Left renal cortex interstitium (tissue), 4 donors: ENCODE results near the gene NTN1. TPM values are rescaled to one million over a fixed set of nuclear protein-coding genes. Genes with fewer than 3 reads are reported as not detected.

ENCODE experiments used
- DNase-seq, 4 donors: peaks; one replicate each; pipeline ENCODE4 v3.0.0-alpha.2; 2013; ENCODE audit warnings: low read depth in 4 of 4, low spot score in 2 of 4, missing footprints in 1 of 4
- polyA plus RNA-seq, 4 donors: library from polyadenylated mRNA; unstranded; fragments of 120-200 nt; gene quantifications; one replicate each; pipeline ENCODE4 v1.2.1, GENCODE V29; 2013; ENCODE audit not compliant: insufficient read length in 4 of 4

The NTN1 gene
- polyA plus RNA-seq, 4 donors = 2.1 to 10.4 (median 5.7) TPM

DNA sequence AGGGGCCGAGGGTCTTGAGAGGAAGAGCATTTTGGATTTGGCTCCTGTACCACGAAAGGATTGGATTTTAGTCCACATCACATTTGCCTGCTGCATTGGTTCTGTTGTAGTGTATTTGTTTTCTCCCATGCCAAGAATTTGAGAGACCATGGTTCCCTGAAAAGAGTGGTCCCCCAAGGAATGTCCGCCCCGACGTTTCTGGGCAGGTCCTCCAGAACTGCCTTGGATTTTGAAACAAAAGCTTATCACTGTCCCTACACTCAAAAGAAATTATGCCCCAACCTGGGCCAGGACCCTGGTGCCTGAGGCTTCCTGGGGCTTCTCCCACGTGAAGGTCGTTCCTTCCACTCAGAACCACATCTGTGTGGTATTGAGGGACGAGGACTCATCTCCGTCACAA lies 10.8 kb downstream of the NTN1 start:
- no peak for DNase-seq

DNA sequence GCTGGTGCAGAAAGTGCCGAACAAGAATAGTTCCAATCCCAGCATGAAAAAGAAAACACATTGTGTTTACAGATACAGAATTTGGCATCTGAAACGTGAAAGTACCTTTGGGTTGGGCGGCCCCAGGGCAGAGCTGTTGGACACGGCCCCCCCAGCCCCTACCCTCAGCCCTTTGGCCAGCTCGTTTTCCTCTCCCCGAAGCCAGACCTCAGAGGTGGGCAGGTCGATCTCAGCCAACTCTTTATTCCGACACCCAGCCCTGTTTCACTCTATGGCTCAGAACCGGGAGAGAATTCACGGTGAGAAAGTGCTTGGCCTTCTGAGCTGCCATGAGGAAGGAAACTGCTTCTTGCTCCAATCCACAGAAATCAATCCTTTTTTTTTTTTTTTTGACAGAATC lies 11.3 kb downstream of the NTN1 start:
- no peak for DNase-seq

DNA sequence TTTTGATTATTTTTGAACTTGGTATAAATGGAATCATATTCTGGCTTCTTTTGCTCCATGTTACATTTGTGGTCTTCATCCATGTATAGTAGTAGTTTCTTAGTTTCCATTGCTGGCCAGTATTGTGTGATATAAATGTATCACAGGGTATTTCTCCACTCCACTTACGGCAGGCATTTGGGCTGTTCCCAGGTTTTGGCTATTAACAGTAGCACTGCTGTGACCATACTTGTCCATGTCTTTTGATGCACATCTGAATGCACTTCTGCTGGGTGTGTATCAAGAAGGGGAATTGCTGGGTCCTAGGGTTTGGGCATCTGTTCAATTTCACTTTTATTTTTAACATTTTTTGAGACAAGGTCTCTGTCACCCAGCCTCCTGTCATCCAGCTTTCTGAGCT lies 13.9 kb downstream of the NTN1 start:
- DNase-seq = no peak

DNA sequence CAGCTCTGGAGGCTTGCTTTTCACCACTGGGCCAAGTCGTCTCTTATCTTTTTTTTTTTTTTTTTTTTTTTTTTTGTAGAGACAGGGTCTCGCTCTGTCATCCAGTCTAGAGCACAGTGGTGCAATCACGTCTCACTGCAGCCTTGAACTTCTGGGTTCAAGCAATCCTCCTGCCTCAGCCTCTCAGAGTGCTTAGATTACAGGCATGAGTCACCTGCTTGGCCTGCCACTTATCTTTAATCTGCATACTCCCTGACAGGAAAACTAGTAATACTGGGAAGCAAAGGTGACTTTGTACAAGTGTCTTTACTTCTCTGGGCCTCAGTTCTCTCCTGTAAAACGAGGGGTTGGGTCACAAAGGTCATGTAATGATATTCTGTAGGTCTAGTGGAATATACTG lies 15.0 kb downstream of the NTN1 start:
- DNase-seq = no peak

DNA sequence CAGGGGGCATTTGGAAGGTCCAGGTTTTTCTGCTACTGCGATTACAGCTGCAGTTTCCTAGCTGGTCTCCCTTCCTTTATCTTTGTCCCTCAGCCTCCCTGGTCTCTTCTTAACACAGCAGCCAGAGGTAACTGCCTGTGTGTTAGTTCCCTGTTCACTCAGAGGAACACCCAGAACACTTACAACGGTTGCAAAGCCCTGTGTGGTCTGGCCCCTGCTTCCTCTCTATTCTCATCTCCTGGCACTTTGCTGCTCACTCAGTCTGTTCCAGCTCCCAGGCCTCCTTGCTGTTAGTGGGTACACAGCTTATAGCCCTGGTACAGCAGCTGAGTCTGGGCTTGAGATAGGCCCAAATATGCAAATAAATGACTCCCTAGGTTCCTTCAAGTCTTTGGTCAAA lies 16.4 kb downstream of the NTN1 start:
- no peak for DNase-seq

DNA sequence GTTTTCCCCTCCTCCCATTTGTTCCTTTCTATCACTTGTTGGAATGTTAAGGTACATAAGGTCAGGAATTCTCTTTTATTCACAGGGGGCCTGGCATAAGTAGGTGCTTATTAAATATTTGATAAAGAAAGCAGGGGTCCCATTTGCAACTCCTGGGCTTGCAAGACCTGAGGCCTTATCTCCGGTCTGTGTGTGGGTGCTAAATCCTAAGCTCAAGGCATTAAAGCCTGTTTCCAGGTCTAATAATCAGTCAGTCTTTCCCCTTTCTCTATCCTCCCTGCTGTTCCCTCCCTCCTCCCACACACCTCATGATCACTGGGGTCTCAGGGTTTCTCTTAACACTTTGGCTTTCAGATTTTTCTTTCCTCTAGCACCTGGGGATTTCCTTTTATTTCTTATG lies 17.1 kb downstream of the NTN1 start:
- DNase-seq = no peak

DNA sequence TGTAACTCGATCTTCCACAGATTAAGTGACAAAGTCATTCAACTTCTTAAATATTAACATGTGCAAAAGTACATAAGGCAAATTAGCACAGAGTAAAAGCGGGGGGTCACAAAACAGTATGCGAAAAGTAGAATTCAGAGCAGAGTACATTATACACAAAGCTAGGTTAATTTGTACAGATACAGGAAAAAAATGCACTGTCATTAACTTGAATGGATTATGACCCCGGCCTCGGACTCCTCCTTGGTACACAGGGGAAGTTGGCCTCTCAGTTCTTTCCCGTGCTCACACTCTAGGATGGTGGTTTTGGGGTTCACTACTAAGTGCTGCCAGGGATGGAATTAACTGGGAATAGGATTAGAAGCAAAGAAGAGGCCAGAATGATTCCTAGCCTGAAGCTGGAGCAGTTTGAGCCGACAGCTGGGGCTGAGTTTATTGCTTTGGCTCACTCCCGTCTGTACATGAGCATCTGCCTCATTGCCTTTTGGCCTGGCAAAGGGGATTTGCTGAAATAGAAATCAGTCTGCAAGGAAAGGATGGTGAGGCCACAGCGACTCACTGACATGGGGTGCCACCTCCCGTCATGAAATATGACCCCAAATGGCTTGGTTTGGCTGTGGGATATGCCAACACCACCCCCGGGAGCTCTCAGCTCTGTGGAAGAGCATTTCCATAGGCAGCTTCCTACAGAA lies 23.6 kb downstream of the NTN1 start:
- DNase-seq = no peak

DNA sequence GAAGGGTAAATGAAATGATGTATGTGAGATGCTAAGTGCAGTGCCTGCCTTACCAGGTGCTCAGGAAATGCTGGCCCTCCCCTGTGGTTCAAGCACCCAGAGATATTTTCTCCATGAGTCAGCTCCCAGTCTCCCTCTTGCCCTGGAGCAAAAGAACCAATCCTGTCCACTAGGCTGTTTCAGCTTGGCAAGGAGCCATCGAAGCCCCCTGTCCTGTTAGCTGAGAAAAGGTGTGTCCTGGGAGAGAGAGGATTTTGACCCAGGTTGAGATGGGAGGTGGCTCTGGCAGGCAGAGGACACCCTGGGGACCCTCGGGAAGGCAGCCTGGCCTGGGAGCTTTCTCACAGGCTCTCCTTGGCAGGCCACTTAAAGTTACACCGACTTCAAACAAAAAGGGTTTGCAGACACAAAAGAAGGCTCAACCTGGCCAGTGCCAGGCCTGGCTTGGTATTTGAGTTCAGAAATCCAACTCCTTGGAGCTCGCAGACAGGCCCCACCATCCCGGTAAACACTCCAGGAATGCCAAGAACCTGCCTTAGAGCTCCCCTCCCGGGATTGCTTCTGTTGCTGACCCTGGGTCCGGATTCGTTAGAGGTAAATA lies 29.6 kb downstream of the NTN1 start:
- no peak for DNase-seq

DNA sequence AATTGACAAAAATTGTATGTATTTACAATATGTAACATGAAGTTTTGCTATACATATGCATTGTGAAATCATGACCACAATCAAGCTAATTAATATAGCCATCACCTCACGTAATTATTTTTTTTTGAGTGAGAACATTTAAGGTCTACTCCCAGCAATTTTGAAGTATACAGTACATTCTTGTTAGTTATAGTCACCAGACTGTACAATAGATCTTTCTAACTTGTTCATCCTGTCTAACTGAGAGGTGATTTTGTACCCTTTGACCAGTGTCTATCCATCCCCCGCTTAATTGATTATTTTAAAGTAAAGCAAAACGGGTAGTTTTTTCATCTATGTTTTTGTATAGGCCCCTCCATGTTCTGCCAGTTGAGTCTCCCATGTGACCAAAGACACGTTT lies 30.3 kb downstream of the NTN1 start:
- DNase-seq = no peak

DNA sequence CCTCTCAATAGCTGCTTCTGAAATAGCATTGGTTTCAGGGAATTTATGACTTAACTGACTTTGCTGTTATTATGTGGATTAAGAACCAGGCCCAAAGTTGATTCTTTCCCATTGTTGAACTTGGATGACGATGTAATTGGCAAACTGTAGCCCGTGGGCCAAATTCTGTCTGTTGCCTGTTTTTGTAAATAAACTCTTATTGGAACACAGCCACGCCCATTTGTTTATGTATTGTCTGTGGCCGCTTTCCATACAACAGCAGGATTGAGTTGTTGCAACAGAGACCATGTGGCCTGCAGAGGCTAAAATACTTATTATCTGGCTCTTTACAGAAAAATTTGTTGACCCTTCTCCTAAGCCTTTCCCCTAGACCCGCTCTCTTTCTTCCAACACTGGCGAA lies 31.6 kb downstream of the NTN1 start:
- DNase-seq = no peak

DNA sequence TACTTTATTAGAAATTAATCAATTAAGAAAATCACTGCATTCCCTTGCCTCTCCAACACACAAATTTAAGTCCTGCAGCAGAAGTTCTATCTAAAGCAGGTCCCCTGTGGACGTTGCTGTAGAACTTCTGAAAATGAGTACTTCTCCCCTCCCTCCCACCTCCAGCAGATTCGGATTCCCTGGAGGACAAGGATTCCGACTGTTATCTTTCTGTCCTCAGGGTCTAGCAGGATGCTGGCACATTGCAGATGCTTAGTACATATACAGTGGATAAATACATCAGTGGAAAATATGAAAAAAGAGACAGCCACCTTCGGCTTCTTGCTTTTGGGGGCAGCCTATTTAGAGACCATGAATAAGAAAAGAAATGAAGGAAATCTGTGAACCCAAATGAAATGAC lies 32.1 kb downstream of the NTN1 start:
- no peak for DNase-seq

DNA sequence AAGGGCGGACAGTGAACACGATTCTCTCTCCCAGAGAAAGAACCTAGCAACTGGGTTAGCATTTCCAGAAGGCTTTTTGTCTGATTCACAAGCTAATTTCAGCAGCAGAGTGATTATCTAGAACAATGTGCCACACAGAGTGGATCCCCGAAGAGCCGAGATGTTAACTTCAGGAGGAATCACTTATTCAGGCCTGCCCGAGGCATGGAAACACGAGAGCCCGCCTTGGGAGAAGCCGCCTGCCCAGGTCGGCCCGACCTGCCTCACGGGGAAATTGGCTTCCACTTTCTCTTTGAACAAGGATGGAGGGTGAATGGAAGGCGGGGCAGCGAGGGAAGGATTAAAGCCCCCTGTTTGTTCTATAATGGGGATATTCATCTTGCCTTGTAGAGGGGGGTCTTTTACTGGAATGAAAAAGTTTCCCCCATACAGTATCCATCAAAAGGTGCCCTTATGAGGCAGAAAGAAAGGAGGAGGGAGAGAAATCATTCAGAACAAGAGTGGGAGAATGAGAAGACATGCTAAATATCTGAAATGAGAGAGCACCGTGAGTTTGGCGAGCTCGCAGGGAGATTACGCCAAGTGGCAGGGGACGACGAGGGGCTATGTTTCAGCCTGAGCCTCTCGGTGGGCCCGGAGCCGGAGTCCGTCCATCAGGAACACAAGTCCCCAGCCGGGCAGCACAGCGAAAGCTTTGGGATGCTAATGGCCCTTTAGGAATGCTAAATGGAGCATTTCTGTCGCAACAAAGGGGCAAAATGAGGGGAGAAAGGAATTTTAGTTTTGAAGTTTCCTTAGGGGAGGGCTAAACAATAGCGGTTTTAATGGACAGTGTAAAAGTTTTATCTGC lies 33.0 kb downstream of the NTN1 start:
- no peak for DNase-seq

DNA sequence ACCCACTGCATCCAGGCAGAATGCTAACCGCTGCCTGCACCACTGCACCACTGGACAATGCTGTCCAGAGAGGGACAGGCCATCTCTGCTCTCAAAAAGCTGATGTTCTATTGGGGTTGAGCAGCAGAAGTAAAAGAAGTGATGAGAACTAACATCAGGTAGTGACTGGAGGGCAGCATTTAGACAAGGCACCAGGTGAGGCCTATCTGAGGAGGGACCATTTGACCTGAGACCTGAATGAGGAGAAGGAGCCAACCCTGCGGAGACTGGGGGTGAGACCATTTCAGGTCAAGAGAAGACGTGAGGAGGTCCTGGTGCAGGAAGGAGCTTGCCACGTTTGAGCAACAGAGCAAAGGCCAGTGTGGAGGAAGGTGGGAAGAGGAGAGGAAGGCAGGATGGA lies 34.0 kb downstream of the NTN1 start:
- DNase-seq = no peak

DNA sequence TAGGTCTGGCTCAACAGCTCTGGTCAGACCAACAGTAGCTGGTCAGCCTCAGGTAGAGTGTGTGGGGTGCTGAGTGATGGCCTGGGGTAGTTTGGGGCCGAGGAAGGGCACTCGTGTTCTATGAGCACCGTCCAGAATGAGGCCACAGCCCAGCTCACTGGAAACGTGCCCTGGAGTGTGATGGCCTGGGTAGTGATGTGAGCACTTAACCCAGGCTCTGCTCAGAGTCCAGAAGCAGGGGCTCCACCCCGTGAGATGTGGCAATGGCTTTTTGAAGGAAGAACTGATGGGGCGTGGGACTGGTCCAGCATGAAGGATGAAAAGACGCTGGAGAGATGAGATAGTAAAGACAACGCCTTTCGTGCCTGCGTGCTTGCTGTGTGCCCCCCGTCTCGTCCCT lies 35.3 kb downstream of the NTN1 start:
- no peak for DNase-seq

DNA sequence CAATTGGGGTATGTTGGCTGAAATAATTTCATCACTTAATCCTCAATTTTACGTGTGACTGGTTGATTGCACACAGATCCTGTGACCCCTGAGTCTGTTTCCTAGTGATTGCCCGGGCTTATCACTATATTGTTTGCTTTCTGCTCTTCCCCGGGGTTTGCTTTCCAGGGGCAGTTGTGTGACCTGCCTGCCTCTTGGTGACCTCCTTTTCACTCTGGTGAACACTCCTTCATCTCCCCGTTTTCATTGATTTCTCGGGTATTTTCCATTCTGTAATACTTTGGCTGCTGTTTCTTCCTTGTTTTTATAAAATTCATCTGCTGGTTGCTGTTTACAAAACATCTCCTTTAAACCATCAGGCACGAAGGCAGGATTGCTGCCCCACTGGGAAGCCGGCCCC lies 36.0 kb downstream of the NTN1 start:
- DNase-seq = no peak

DNA sequence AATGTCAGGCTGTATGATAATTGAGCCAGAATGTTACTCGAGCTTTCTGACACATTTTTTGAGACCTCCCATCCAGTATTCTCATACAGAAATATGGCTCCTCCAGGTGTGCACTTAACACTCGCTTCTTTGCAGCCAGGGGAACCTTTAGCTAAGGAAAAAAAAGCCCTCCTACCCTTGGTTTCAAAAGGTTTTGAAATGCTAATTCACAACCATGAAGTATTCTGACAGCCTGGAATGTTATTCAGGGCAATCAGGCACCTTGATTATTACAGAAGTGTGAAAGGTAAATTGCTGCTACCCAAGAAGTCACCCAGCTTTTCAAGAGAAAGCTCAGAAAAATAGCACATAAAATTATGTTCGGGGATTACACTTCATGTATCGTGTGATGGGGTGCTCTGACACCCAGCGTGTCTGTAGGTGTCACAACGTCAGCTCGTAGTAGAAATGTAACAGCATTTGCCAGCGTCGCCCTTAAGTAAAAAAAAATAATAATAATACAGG lies 41.1 kb downstream of the NTN1 start:
- DNase-seq = no peak

DNA sequence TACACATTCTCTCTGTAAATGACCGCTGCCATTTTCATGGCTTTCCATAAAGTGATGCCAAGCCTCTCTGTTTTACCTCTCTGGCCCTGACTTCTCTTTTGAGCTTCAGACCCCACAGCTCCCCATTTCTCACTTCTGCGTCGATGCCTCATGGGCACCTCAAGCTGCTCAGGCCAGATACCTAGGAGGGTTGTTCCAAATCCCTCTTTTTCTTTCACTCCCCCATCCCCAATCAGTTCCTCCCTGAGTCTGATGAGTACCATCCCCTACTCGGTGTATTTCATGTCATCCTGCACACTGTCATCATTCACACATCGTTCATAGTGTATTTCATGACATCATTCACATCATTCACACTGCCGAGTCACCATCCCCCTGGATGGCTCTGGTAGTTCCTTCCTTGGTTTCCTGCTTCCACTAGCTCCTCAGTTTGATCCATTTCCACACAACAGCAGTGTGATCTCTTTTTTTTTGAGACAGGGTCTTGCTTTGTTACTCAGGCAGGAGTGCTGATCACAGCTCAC lies 43.1 kb downstream of the NTN1 start:
- no peak for DNase-seq

DNA sequence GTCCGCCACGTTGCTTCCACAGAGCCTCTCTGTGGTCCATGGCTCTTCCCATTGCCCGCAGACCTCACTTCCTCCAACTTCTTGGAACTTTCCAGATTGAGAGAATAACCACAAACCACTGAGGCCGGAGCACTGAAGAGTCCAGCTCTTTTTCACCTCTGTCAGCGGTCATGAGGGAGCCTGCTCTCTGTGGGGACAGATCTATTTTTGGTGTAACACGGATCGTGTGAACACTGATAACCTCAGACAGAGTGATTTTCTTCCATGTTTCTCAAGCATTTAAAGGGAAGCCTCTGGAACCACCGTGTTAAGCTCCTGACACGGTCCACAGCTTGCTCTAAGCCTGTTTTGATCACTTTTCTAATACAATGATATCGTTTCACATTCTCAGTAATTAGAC lies 49.7 kb downstream of the NTN1 start:
- DNase-seq = no peak

DNA sequence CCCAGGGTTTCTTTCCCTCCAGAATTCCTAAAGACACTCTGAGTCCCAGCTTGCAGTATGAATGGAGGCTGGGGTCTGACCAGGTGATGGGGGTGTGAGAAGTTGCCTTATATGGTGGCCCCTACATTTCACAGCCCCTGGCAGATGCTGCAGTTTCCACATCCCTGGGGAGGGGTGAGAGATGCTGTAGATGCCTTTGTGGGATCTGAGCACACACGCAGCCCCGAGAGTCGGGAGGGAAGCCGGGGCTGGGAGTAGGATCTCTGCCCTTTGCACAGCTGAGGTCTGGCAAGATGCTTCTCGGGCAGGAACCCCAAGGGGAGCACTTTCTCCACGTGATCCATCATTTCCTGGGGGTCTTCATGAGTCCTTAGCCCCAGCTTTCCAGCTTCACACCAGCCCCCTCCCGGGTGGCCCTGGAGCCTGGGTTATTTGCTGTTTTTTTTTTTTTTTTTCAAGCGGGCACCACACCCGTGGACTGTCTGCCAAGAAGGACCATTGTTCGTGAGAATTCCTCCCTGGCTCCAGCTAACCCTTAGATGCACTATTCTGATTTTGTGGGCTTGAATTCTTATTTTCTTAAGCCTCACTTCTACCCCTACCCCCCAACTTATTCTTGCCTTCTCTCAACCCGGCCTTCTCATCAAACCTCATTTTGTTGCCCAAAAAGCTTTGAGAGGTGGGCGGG lies 50.6 kb downstream of the NTN1 start:
- no peak for DNase-seq

DNA sequence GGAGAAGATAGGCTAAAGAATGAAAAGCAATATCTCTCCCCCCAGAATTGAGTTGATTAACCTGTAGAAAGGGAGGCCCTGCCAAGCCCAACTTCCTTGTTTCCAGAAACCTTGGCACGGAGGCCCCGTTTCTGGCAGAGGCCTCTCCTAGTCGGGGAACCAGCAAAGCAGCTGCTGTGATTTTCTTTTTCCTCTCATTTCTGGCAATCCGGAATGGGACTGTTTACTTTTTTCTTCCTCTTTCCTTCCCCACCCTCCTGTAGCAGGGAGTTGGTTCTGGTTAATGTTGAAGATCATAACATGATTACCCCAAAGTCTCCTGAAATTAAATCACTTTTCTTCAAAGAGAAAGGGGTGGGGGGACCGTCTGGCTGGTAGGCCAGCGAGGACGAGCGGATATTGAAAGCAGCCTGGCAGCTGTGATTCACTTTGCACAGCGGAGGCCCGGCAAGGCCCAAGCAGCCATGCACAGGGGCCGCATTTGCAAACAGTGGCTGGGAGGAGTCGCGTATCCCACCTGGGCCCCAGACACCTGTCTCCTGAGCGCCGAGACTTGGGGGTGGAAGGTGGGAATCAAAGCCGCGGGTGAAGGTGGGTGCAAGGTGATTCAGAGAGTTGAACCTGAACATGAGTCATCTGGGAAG lies 51.5 kb downstream of the NTN1 start:
- DNase-seq = no peak
